ENCODE results near the gene TAB2. TPM values are rescaled to one million over a fixed set of nuclear protein-coding genes. Genes with fewer than 3 reads are reported as not detected.

The TAB2 gene
- total RNA-seq, 2 donors from 2014 or later: 25.7 to 26.2 TPM

DNA sequence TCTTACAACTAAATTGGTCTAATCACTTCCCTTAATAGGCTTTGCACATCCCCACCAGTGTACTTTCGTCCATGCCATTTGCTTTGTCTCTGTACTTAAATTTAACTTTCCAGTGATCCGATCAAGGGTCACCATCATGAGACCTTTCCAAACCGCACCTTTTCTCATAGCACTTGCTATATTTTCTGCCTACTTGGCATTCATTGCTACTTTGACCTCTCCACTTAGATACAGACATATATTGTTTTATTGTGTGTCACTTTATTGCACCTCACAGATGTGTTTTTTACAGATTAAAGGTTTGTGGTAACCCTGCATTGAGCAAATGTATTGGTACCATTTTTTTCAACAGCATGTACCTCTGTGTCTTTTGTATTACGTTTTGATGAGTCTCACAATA is 97.3 kb downstream of the TAB2 start:
- Histone ChIP-seq H3K27ac (no peak overlapping the region), H3K27me3 (no peaks in the 10 kb centered on the region), H3K4me3 (no peak overlapping the region), H3K36me3 (replicated peaks in 1 of 2; ENCODE audit: insufficient read depth in 1 of 2, low read depth in 2 of 2) (peaks cover 0 to 1% of the 10 kb centered on the region in 2 donors), H3K4me1 (no peaks in the 10 kb centered on the region), H3K9me3 (no peaks in the 10 kb centered on the region)
- WGBS, 2 donors: 91 to 92% methylated on average over 4 of the region's 4 CpGs
- TF ChIP-seq POLR2A (IDR thresholded peaks at IDR 0.05) (no peak), CTCF (IDR thresholded peaks at IDR 0.05) (no peak)
- no peak for DNase-seq
- ATAC-seq: no peak
- intact Hi-C loops (cut with DNase I): no loop called here

- Histone ChIP-seq H3K4me3 (no peak overlapping the region), H3K9me3 (no peaks in the 10 kb centered on the region), H3K27ac (no peak overlapping the region), H3K4me1 (peaks cover 6% of the 10 kb centered on the region), H3K36me3 (replicated peaks in 1 of 2; ENCODE audit: insufficient read depth in 1 of 2, low read depth in 2 of 2) (no peaks in the 10 kb centered on the region), H3K27me3 (no peaks in the 10 kb centered on the region)
- 86 to 87% methylated on average over 13 of the region's 13 CpGs for WGBS, 2 donors
- ATAC-seq: no peak
- intact Hi-C loops (cut with DNase I): no loop called here
- TF ChIP-seq POLR2A (IDR thresholded peaks at IDR 0.05) (no peak), CTCF (IDR thresholded peaks at IDR 0.05) (no peak)
- DNase-seq: no peak
Observed at GRCh38 chr6:149419696-149420404, 102.3 kb downstream of the TAB2 start.

DNA sequence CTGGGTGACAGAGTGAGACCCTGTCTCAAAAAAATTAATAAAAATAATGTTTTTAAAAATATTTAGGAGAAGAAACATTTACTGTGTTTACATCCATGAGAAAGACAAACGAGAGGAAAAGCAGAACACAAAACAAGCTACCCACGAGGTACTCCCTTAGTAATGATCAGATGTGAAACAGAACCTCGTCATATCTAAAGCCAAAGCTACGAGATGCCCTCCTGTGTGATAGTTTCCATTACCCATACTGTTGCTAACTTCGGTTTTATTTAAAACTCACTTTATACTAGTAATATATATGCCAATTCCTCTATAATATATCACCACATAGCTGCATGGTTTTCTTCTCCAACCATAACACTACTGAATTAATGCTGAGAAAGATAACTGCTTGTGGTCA is 103.6 kb downstream of the TAB2 start:
- intact Hi-C loops (cut with DNase I): no loop called here
- Histone ChIP-seq H3K27me3 (no peaks in the 10 kb centered on the region), H3K4me1 (peaks cover 6% of the 10 kb centered on the region), H3K36me3 (replicated peaks in 1 of 2; ENCODE audit: insufficient read depth in 1 of 2, low read depth in 2 of 2) (no peaks in the 10 kb centered on the region), H3K9me3 (no peaks in the 10 kb centered on the region), H3K27ac (no peak overlapping the region), H3K4me3 (no peak overlapping the region)
- WGBS, 2 donors: 67 to 72% methylated on average over 5 of the region's 5 CpGs
- TF ChIP-seq POLR2A (IDR thresholded peaks at IDR 0.05) (no peak), CTCF (IDR thresholded peaks at IDR 0.05) (no peak)
- DNase-seq (no peak), ATAC-seq (no peak)

- Histone ChIP-seq H3K27me3 (no peaks in the 10 kb centered on the region), H3K36me3 (replicated peaks in 1 of 2; ENCODE audit: insufficient read depth in 1 of 2, low read depth in 2 of 2) (no peaks in the 10 kb centered on the region), H3K9me3 (no peaks in the 10 kb centered on the region), H3K27ac (no peak overlapping the region), H3K4me1 (peaks cover 6% of the 10 kb centered on the region), H3K4me3 (no peak overlapping the region)
- ATAC-seq (no peak), DNase-seq (no peak)
- TF ChIP-seq POLR2A (IDR thresholded peaks at IDR 0.05) (no peak), CTCF (IDR thresholded peaks at IDR 0.05) (no peak)
- WGBS, 2 donors: 84 to 92% methylated on average over 4 of the region's 4 CpGs
- intact Hi-C loops (cut with DNase I): no loop called here
Observed at GRCh38 chr6:149422581-149422980, 105.1 kb downstream of the TAB2 start.

DNA sequence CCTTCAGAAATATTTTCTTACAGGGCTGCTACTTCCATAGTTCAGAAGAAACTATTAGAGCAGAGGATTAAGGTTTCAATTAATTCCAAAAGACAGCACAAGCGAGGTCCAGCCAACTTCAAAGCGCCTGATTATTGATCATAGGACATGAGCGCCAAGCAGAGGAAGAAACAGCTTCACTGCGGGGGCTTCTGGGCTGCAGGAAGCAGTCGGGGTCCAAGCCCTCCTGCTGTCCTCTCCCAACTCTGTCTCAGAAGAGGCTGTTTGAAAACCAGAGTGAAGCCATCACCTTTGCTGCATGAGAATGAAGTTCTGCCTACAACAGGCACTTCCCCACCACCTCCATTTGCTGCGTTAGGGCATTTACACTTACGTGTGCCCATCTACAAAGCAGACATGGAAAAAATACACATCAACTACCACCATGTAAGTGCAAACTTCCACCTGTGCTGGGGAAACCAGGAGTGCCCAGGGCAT is 106.5 kb downstream of the TAB2 start:
- Histone ChIP-seq H3K4me1 (peaks cover 6% of the 10 kb centered on the region), H3K4me3 (no peak overlapping the region), H3K27me3 (no peaks in the 10 kb centered on the region), H3K36me3 (replicated peaks in 1 of 2; ENCODE audit: insufficient read depth in 1 of 2, low read depth in 2 of 2) (no peaks in the 10 kb centered on the region), H3K9me3 (no peaks in the 10 kb centered on the region), H3K27ac (no peak overlapping the region)
- 36 to 56% methylated on average over 7 of the region's 7 CpGs for WGBS, 2 donors
- intact Hi-C loops (cut with DNase I): no loop called here
- ATAC-seq: no peak
- no peak for TF ChIP-seq POLR2A (IDR thresholded peaks at IDR 0.05)
- TF ChIP-seq CTCF (IDR thresholded peaks at IDR 0.05): no peak
- no peak for DNase-seq

All from body of pancreas (tissue), 4 donors.